Measurements from ENCODE around the gene SUSD2.

DNA sequence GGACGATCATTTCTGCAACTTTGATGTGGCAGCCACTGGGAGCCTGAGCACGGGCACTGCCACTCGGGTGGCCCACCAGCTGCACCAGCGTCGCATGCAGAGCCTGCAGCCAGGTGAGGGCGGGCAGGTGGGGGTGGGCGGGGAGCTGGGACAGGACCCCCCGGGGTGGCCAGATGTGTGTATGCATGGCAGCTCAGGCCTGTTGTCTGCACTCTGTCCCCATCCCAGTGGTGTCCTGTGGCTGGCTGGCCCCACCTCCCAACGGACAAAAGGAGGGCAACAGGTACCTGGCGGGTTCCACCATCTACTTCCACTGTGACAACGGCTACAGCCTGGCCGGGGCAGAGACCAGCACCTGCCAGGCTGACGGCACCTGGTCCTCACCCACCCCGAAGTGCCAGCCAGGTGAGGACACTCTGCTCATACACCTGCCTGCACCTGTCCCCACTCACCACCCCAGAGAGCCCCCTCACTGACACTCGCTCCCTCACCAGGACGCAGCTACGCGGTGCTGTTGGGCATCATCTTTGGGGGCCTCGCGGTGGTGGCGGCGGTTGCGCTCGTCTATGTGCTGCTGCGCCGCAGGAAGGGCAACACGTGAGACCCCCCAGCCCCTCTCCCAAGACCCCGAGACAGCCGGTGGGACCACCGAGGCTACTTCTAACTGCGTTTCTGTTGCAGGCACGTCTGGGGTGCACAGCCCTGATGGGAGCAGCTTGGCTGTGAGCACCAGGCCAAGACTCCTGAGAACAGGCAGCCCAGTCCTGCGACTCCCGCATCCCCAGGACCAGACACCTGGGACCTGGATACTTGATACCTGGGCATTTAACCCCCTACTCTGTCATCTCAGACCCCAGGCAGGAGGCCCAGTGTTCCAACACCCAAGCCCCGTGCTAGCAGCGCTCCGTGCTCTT is 6.7 kb downstream of the SUSD2 start:
- no peak for TF ChIP-seq POLR2A (IDR thresholded peaks at IDR 0.05; ENCODE audit: low read depth)
- TF ChIP-seq, protein P1, sequence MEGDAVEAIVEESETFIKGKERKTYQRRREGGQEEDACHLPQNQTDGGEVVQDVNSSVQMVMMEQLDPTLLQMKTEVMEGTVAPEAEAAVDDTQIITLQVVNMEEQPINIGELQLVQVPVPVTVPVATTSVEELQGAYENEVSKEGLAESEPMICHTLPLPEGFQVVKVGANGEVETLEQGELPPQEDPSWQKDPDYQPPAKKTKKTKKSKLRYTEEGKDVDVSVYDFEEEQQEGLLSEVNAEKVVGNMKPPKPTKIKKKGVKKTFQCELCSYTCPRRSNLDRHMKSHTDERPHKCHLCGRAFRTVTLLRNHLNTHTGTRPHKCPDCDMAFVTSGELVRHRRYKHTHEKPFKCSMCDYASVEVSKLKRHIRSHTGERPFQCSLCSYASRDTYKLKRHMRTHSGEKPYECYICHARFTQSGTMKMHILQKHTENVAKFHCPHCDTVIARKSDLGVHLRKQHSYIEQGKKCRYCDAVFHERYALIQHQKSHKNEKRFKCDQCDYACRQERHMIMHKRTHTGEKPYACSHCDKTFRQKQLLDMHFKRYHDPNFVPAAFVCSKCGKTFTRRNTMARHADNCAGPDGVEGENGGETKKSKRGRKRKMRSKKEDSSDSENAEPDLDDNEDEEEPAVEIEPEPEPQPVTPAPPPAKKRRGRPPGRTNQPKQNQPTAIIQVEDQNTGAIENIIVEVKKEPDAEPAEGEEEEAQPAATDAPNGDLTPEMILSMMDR (IDR thresholded peaks at IDR 0.05), result no peak
- TF ChIP-seq POLR2AphosphoS5 (IDR thresholded peaks at IDR 0.05), result no peak
- no peak for TF ChIP-seq EP300 (IDR thresholded peaks at IDR 0.05)
